ENCODE data around the gene RGS12.

DNA sequence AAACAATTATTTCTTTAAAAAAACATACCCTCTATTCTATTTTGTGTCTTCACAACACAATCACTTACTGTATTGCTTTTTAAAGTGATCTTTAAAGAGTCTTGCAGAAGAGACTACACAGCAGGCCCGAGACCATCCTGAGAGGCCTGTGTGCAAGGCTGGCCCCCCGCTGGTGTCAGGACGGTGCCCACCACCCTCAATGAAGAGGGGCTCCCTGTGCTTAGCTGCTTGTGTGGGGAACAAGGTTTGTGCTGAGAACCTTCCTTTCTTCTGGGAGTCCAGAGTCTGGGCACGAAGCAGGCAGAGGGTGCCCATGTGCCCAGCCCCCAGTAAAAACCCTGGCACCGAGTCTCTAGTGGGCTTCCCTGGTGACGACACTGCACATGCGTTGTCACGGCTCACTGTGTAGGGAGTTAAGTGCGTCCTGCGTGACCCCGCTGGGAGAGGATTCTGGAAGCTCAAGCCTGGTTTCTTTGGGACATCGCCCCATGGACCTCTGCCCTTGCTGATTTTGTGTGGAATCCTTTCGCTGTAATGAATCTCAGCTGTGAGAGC is 22.0 kb downstream of the RGS12 start:
- TF ChIP-seq, protein P1, sequence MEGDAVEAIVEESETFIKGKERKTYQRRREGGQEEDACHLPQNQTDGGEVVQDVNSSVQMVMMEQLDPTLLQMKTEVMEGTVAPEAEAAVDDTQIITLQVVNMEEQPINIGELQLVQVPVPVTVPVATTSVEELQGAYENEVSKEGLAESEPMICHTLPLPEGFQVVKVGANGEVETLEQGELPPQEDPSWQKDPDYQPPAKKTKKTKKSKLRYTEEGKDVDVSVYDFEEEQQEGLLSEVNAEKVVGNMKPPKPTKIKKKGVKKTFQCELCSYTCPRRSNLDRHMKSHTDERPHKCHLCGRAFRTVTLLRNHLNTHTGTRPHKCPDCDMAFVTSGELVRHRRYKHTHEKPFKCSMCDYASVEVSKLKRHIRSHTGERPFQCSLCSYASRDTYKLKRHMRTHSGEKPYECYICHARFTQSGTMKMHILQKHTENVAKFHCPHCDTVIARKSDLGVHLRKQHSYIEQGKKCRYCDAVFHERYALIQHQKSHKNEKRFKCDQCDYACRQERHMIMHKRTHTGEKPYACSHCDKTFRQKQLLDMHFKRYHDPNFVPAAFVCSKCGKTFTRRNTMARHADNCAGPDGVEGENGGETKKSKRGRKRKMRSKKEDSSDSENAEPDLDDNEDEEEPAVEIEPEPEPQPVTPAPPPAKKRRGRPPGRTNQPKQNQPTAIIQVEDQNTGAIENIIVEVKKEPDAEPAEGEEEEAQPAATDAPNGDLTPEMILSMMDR (IDR thresholded peaks at IDR 0.05 in 4 of 5, conservative IDR thresholded peaks at IDR 0.05 in 1 of 5): no peak
- TF ChIP-seq POLR2A (IDR thresholded peaks at IDR 0.05): no peak

Measured in gastrocnemius medialis (tissue), 4 donors.